Osteocyte (in vitro differentiated cells): ENCODE measurements around the gene AFAP1. TPM values are rescaled to one million over a fixed set of nuclear protein-coding genes. Genes with fewer than 3 reads are reported as not detected.

Source experiments
- DNase-seq: peaks from one replicate; pipeline ENCODE4 v3.0.0; 2021; ENCODE audit warnings: mixed read lengths; ENCODE audit not compliant: unreplicated experiment; ENCODE audit errors: extremely low spot score
- H3K27ac Mint-ChIP-seq: one replicate; pipeline ENCODE4 v1.8.0; 2021; ENCODE audit warnings: mild to moderate bottlenecking, mixed read lengths; ENCODE audit not compliant: unreplicated experiment
- H3K27me3 Mint-ChIP-seq: one replicate; pipeline ENCODE4 v1.8.0; 2021; ENCODE audit warnings: mixed read lengths; ENCODE audit not compliant: unreplicated experiment
- H3K36me3 Mint-ChIP-seq: one replicate; pipeline ENCODE4 v1.8.0; 2021; ENCODE audit warnings: mixed read lengths; ENCODE audit not compliant: unreplicated experiment
- H3K4me1 Mint-ChIP-seq: one replicate; pipeline ENCODE4 v1.8.0; 2021; ENCODE audit warnings: mixed read lengths; ENCODE audit not compliant: unreplicated experiment
- H3K4me3 Mint-ChIP-seq: one replicate; pipeline ENCODE4 v1.8.0; 2021; ENCODE audit warnings: mild to moderate bottlenecking, moderate library complexity, mixed read lengths; ENCODE audit not compliant: unreplicated experiment
- H3K9me3 Mint-ChIP-seq: one replicate; pipeline ENCODE4 v1.8.0; 2021; ENCODE audit warnings: mixed read lengths; ENCODE audit not compliant: unreplicated experiment
- total RNA-seq: library from RNA; stranded (reverse); gene quantifications from 2 replicates; pipeline ENCODE4 v1.2.1, GENCODE V29; 2021
- TF ChIP-seq, protein P1 (sequence below): fragments of 200-600 bp; sonication (generic); IDR thresholded peaks from 2 replicates; pipeline ENCODE4 v1.5.0; 2021; ENCODE audit warnings: antibody characterized with exemption, mild to moderate bottlenecking, moderate library complexity

The AFAP1 gene
- total RNA-seq, 1 donor from 2014 or later, result 66.9 TPM

DNA sequence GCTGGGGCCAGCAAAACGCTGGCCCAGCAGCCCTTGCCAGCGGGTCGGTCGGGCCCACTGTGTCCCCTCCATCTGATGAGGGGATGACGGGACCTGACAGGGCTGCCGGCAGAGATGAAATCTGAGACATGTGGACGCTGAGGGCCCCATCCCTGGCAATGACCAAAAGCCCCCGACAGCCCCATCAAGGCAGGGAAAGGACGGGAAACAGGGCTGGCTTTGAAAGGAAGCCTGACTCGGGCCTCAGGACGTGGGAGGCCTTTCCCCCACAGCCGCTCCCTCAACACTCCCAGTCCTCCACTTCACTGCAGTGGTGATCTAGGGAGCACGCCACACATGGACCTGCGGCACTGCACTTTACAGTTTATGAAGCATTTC is 202.4 kb downstream of the AFAP1 start:
- TF ChIP-seq, protein P1, sequence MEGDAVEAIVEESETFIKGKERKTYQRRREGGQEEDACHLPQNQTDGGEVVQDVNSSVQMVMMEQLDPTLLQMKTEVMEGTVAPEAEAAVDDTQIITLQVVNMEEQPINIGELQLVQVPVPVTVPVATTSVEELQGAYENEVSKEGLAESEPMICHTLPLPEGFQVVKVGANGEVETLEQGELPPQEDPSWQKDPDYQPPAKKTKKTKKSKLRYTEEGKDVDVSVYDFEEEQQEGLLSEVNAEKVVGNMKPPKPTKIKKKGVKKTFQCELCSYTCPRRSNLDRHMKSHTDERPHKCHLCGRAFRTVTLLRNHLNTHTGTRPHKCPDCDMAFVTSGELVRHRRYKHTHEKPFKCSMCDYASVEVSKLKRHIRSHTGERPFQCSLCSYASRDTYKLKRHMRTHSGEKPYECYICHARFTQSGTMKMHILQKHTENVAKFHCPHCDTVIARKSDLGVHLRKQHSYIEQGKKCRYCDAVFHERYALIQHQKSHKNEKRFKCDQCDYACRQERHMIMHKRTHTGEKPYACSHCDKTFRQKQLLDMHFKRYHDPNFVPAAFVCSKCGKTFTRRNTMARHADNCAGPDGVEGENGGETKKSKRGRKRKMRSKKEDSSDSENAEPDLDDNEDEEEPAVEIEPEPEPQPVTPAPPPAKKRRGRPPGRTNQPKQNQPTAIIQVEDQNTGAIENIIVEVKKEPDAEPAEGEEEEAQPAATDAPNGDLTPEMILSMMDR, result no peak
- no peak overlapping the region for H3K4me3 Mint-ChIP-seq
- no peaks in the 10 kb centered on the region for H3K4me1 Mint-ChIP-seq
- H3K36me3 Mint-ChIP-seq, result no peaks in the 10 kb centered on the region
- DNase-seq, result no peak
- no peaks in the 10 kb centered on the region for H3K9me3 Mint-ChIP-seq
- H3K27me3 Mint-ChIP-seq, result peaks cover 16% of the 10 kb centered on the region
- H3K27ac Mint-ChIP-seq, result no peak overlapping the region

- Mint-ChIP-seq H3K9me3 (no peaks in the 10 kb centered on the region), H3K27me3 (peaks cover 22% of the 10 kb centered on the region), H3K4me1 (no peaks in the 10 kb centered on the region), H3K4me3 (no peak overlapping the region), H3K27ac (no peak overlapping the region), H3K36me3 (no peaks in the 10 kb centered on the region)
- TF ChIP-seq, protein P1, result no peak
- no peak for DNase-seq
Measured at GRCh38 chr4:7736436-7737267, 203.0 kb downstream of the AFAP1 start.

DNA sequence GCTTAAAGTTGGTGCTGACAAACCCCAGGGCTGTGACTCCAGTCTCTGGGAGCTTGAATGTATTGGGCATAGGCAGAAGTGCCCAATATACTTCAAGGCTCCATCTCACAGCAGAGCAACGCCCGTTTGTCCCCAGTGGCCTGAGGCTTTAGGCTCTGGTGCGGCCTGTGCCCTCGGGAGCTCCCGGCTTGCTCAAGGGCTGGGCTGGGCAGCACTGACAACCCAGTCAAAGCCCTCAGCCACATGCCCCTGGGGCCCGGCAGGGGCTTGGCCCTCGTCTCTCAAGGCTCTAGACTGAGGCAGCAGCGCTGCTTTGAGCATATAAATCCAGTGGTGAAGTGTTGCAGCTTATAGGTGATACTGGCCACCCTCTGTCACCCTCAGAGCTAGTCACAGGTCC is 203.7 kb downstream of the AFAP1 start:
- peaks cover 28% of the 10 kb centered on the region for H3K27me3 Mint-ChIP-seq
- no peaks in the 10 kb centered on the region for H3K36me3 Mint-ChIP-seq
- H3K4me1 Mint-ChIP-seq, result no peaks in the 10 kb centered on the region
- TF ChIP-seq, protein P1, result no peak
- DNase-seq, result no peak
- H3K9me3 Mint-ChIP-seq, result no peaks in the 10 kb centered on the region
- H3K27ac Mint-ChIP-seq, result no peak overlapping the region
- no peak overlapping the region for H3K4me3 Mint-ChIP-seq

DNA sequence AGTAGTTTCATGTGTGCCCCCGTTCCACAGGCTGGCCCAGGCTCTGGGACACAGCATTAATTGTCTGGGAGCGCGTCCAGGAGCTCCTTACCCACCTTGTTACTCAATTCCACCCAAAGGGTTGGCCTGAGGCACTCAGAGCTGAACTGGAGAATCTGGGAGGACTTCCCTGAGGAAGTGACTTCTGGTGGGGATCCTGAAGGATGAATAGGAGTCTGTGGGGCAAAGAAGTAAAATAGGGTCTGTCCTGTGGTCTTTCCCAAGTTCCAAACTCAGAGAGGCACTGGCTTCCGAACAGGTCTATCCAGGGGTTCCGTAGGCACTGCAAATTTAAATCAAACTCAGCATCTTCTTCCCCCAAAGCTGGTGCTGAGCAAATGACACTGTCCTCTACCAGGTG is 204.3 kb downstream of the AFAP1 start:
- no peak overlapping the region for H3K4me3 Mint-ChIP-seq
- no peak for DNase-seq
- TF ChIP-seq, protein P1, result no peak
- H3K4me1 Mint-ChIP-seq, result no peaks in the 10 kb centered on the region
- H3K27ac Mint-ChIP-seq, result no peak overlapping the region
- H3K9me3 Mint-ChIP-seq, result no peaks in the 10 kb centered on the region
- H3K36me3 Mint-ChIP-seq, result no peaks in the 10 kb centered on the region
- H3K27me3 Mint-ChIP-seq, result peaks cover 34% of the 10 kb centered on the region

DNA sequence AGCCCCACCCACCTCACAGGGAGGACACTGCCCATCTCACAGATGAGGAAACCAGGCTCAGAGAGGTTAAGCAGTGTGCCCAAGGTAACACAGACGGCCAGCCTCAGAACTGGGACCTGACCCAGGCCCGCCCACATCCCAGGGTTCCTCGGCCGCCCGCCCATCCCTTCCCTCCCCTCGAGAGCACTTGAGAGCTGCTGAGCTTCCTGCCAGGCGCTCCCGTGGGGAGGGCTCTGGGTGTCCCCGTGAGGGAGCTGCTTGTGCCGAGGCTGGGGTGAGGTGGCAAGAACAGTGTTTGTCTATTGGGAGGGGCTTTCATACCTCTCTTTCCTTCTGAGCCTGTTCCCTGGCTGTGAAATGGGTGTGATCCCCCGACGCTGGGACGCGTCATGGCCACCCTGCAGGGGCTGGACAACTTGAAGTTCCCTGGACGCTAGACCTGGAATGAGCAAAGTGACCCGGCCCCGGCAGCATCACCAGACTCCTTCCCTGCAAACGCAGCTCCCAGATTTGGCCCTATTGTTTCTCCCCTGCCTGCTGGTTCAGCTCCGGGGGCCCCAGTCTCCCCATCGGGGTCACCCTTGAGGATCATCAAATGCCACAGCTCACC is 204.9 kb downstream of the AFAP1 start:
- Mint-ChIP-seq H3K4me3 (no peak overlapping the region), H3K4me1 (no peaks in the 10 kb centered on the region), H3K36me3 (no peaks in the 10 kb centered on the region), H3K27ac (no peak overlapping the region), H3K27me3 (peaks cover 37% of the 10 kb centered on the region), H3K9me3 (no peaks in the 10 kb centered on the region)
- TF ChIP-seq, protein P1, result no peak
- no peak for DNase-seq
